ENCODE data around the gene RNF186. TPM values are rescaled to one million over a fixed set of nuclear protein-coding genes. Genes with fewer than 3 reads are reported as not detected.

RNF186 gene
- total and polyA plus RNA-seq, 10 donors = 0.07 TPM; not detected in 9

- intact Hi-C loops (cut with DNase I; ENCODE audit: low total_unique reads) = no loop called here
- TF ChIP-seq POLR2AphosphoS5 (IDR thresholded peaks at IDR 0.05) = no peak
- no peak for TF ChIP-seq POLR2A (IDR thresholded peaks at IDR 0.05)
- TF ChIP-seq, protein P1, sequence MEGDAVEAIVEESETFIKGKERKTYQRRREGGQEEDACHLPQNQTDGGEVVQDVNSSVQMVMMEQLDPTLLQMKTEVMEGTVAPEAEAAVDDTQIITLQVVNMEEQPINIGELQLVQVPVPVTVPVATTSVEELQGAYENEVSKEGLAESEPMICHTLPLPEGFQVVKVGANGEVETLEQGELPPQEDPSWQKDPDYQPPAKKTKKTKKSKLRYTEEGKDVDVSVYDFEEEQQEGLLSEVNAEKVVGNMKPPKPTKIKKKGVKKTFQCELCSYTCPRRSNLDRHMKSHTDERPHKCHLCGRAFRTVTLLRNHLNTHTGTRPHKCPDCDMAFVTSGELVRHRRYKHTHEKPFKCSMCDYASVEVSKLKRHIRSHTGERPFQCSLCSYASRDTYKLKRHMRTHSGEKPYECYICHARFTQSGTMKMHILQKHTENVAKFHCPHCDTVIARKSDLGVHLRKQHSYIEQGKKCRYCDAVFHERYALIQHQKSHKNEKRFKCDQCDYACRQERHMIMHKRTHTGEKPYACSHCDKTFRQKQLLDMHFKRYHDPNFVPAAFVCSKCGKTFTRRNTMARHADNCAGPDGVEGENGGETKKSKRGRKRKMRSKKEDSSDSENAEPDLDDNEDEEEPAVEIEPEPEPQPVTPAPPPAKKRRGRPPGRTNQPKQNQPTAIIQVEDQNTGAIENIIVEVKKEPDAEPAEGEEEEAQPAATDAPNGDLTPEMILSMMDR (IDR thresholded peaks at IDR 0.05 in 8 of 11, conservative IDR thresholded peaks at IDR 0.05 in 3 of 11) = no peak
- DNase-seq = no peak
- Histone ChIP-seq H3K36me3 (peaks cover 0 to 97% (median 44%) of the 10 kb centered on the region in 6 donors), H3K4me1 (peaks cover 0 to 10% (median 0%) of the 10 kb centered on the region in 6 donors), H3K27me3 (replicated peaks in 1 of 7) (no peaks in the 10 kb centered on the region), H3K27ac (no peak overlapping the region), H3K4me3 (no peak overlapping the region), H3K9me3 (no peaks in the 10 kb centered on the region)
- 72 to 94% (median 91%) methylated on average over 9 of the region's 9 CpGs for WGBS, 5 donors
Observed at GRCh38 chr1:19786988-19787423, 28.1 kb downstream of the RNF186 start.

DNA sequence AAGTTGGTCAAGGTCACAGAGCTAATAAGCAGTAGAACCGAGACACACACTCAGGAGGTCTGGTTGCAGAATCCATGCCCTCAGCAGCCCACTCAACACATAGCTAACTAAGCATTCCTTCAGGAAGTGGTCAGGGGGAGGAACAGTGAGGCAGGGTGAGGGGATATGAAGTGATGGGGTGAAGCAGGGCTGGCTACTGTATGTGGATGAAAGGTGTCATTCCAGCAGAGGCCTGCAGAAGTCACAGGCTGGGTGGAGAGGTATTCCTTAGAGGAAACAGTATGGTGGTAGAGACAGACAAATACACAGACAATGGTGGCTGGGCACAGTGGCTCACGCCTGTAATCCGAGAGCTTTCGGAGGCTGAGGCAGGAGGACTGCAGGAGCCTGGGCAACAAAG lies 29.4 kb downstream of the RNF186 start:
- H3K4me3 ChIP-seq = no peak overlapping the region
- H3K27ac ChIP-seq = no peak overlapping the region
- WGBS, 5 donors = 69 to 77% (median 71%) methylated on average over 4 of the region's 4 CpGs
- peaks cover 0 to 7% (median 0%) of the 10 kb centered on the region in 6 donors for H3K4me1 ChIP-seq
- peaks cover 0 to 97% (median 40%) of the 10 kb centered on the region in 6 donors for H3K36me3 ChIP-seq
- TF ChIP-seq, protein P1 (IDR thresholded peaks at IDR 0.05 in 8 of 11, conservative IDR thresholded peaks at IDR 0.05 in 3 of 11) = no peak
- TF ChIP-seq POLR2A (IDR thresholded peaks at IDR 0.05) (no peak), POLR2AphosphoS5 (IDR thresholded peaks at IDR 0.05) (no peak)
- no peaks in the 10 kb centered on the region for H3K9me3 ChIP-seq
- intact Hi-C loops (cut with DNase I; ENCODE audit: low total_unique reads) = no loop called here
- no peak for DNase-seq
- no peaks in the 10 kb centered on the region for H3K27me3 ChIP-seq (replicated peaks in 1 of 7)

- H3K27ac ChIP-seq = no peak overlapping the region
- peaks cover 0 to 8% (median 0%) of the 10 kb centered on the region in 8 donors for H3K9me3 ChIP-seq
- H3K36me3 ChIP-seq = peaks cover 3 to 100% (median 59%) of the 10 kb centered on the region in 6 donors
- intact Hi-C loops (cut with DNase I; ENCODE audit: low total_unique reads) = no loop called here
- DNase-seq = no peak
- H3K27me3 ChIP-seq (replicated peaks in 1 of 7) = no peaks in the 10 kb centered on the region
- no peak for TF ChIP-seq POLR2AphosphoS5 (IDR thresholded peaks at IDR 0.05)
- TF ChIP-seq, protein P1 (IDR thresholded peaks at IDR 0.05 in 8 of 11, conservative IDR thresholded peaks at IDR 0.05 in 3 of 11) = no peak
- no peak for TF ChIP-seq POLR2A (IDR thresholded peaks at IDR 0.05)
- WGBS, 5 donors = 86 to 98% (median 93%) methylated on average over 6 to 11 of the region's 11 CpGs
- no peaks in the 10 kb centered on the region for H3K4me1 ChIP-seq
- H3K4me3 ChIP-seq = no peak overlapping the region
Observed at GRCh38 chr1:19780267-19780877, 34.7 kb downstream of the RNF186 start.

DNA sequence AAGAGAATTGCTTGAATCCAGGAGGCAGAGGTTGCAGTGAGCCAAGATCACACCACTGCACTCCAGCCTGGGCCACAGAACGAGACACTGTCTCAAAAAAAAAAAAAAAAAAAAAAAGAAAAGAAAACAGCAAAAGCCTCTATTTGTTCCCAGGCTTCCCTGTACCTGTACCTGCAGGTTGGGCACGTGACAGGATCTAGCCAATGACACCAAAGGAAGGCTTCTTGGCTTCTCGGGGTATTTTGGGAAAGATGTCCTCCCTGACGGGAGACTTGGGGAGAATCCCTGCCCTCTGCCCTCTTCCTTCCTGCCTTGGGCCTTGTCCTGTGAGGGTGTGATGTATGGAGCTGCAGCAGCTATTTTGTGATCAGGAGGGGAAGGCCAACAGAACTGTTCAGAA lies 38.1 kb downstream of the RNF186 start:
- DNase-seq = no peak
- H3K27me3 ChIP-seq (replicated peaks in 1 of 7) = no peaks in the 10 kb centered on the region
- 89 to 98% (median 91%) methylated on average over 4 of the region's 4 CpGs for WGBS, 5 donors
- H3K4me1 ChIP-seq = no peaks in the 10 kb centered on the region
- peaks cover 0 to 8% (median 0%) of the 10 kb centered on the region in 8 donors for H3K9me3 ChIP-seq
- TF ChIP-seq, protein P1 (IDR thresholded peaks at IDR 0.05 in 8 of 11, conservative IDR thresholded peaks at IDR 0.05 in 3 of 11) = no peak
- no peak for TF ChIP-seq POLR2AphosphoS5 (IDR thresholded peaks at IDR 0.05)
- no peak for TF ChIP-seq POLR2A (IDR thresholded peaks at IDR 0.05)
- peaks cover 3 to 100% (median 64%) of the 10 kb centered on the region in 6 donors for H3K36me3 ChIP-seq
- no peak overlapping the region for H3K27ac ChIP-seq
- H3K4me3 ChIP-seq = no peak overlapping the region
- intact Hi-C loops (cut with DNase I; ENCODE audit: low total_unique reads) = no loop called here

Data from spleen (tissue), 11 donors.